WTC11 (cell line): ENCODE data around the gene ARAF. TPM values are rescaled to one million over a fixed set of nuclear protein-coding genes. Genes with fewer than 3 reads are reported as not detected.
A peak's percentile ranks its signal among the peaks of the same experiment; 100 is the strongest.

ENCODE experiments used
- ATAC-seq: fragments of 200-7000 bp; cut with Tn5 transposase; 2 replicates; pipeline ENCODE4 v1.10.0; 2021; ENCODE audit warnings: mild to moderate bottlenecking, moderate library complexity
- CTCF ChIA-PET: fragments of 300-600 bp; sonication (Branson Sonifier 250); formaldehyde crosslinking; loops from one replicate; lab custom pipeline; 2021; ENCODE audit warnings: antibody characterized with exemption; lab: Charles Lee
- POLR2A ChIA-PET: fragments of 350-600 bp; sonication (Branson Sonifier 250); formaldehyde crosslinking; loops from one replicate; lab custom pipeline; 2021; ENCODE audit warnings: antibody characterized with exemption; lab: Charles Lee
- DNase-seq: peaks from one replicate; pipeline ENCODE4 v3.0.0; 2021; ENCODE audit warnings: low spot score
- H3K27ac Mint-ChIP-seq: 2 replicates; pipeline ENCODE4 v1.8.0; 2021; ENCODE audit warnings: mixed read lengths
- H3K27me3 Mint-ChIP-seq: 2 replicates; pipeline ENCODE4 v1.8.0; 2021; ENCODE audit warnings: low read depth, mild to moderate bottlenecking, moderate library complexity, mixed read lengths
- H3K36me3 Mint-ChIP-seq: 2 replicates; pipeline ENCODE4 v1.8.0; 2021; ENCODE audit warnings: mixed read lengths
- H3K4me1 Mint-ChIP-seq: 2 replicates; pipeline ENCODE4 v1.8.0; 2022; ENCODE audit warnings: mixed read lengths
- H3K4me3 Mint-ChIP-seq: 2 replicates; pipeline ENCODE4 v1.8.0; 2021; ENCODE audit warnings: mild to moderate bottlenecking, moderate library complexity, mixed read lengths
- H3K9me3 Mint-ChIP-seq: 2 replicates; pipeline ENCODE4 v1.8.0; 2021; ENCODE audit warnings: mixed read lengths
- AR ChIP-seq: fragments of 250-450 bp; sonication (Bioruptor Pico); IDR thresholded peaks from 2 replicates; pipeline ENCODE4 v1.9.0; 2021; ENCODE audit warnings: mild to moderate bottlenecking
- ELF4 ChIP-seq: sonication (generic); formaldehyde crosslinking; IDR thresholded peaks from 2 replicates; pipeline ENCODE4 v1.8.1; 2022; ENCODE audit warnings: low read depth, mild to moderate bottlenecking, moderate library complexity, missing genetic modification reagents
- FOXP1 ChIP-seq: sonication (generic); formaldehyde crosslinking; IDR thresholded peaks from 2 replicates; pipeline ENCODE4 v1.8.0; 2022; ENCODE audit warnings: missing genetic modification reagents, mild to moderate bottlenecking, moderate library complexity, borderline replicate concordance
- JUN ChIP-seq: sonication (generic); formaldehyde crosslinking; IDR thresholded peaks from 2 replicates; pipeline ENCODE4 v1.8.0; 2023; ENCODE audit warnings: mild to moderate bottlenecking, missing genetic modification reagents
- NR2C2 ChIP-seq: sonication (generic); formaldehyde crosslinking; IDR thresholded peaks from 2 replicates; pipeline ENCODE4 v1.8.0; 2022; ENCODE audit warnings: mild to moderate bottlenecking, missing genetic modification reagents
- PRRX2 ChIP-seq: fragments of 250-450 bp; sonication (Bioruptor Pico); IDR thresholded peaks from 2 replicates; pipeline ENCODE4 v1.8.0; 2021; ENCODE audit warnings: mild to moderate bottlenecking
- RELA ChIP-seq: sonication (generic); formaldehyde crosslinking; IDR thresholded peaks from 2 replicates; pipeline ENCODE4 v1.8.1; 2022; ENCODE audit warnings: missing genetic modification reagents, mild to moderate bottlenecking, borderline replicate concordance
- SP1 ChIP-seq: sonication (generic); formaldehyde crosslinking; conservative IDR thresholded peaks from 2 replicates; pipeline ENCODE4 v1.8.1; 2022; ENCODE audit warnings: missing genetic modification reagents
- STAT6 ChIP-seq: sonication (generic); formaldehyde crosslinking; conservative IDR thresholded peaks from 2 replicates; pipeline ENCODE4 v1.8.1; 2023; ENCODE audit warnings: mild to moderate bottlenecking, low read depth, missing genetic modification reagents, moderate library complexity
- TP53 ChIP-seq: sonication (generic); formaldehyde crosslinking; IDR thresholded peaks from 2 replicates; pipeline ENCODE4 v1.8.1; 2023; ENCODE audit warnings: mild to moderate bottlenecking, missing genetic modification reagents
- ZNF425 ChIP-seq: fragments of 250-450 bp; sonication (Bioruptor Pico); conservative IDR thresholded peaks from 2 replicates; pipeline ENCODE4 v1.9.0; 2021; ENCODE audit warnings: mild to moderate bottlenecking
- ZNF532 ChIP-seq: fragments of 250-450 bp; sonication (Bioruptor Pico); IDR thresholded peaks from 2 replicates; pipeline ENCODE4 v1.9.0; 2021; ENCODE audit warnings: mild to moderate bottlenecking, borderline replicate concordance
- total RNA-seq: library from RNA; stranded (reverse); gene quantifications from 3 replicates; pipeline ENCODE4 v1.2.3, GENCODE V29; 2021
- TF ChIP-seq, protein P1 (sequence below): sonication (generic); formaldehyde crosslinking; IDR thresholded peaks from 2 replicates; pipeline ENCODE4 v1.8.1; 2022; ENCODE audit warnings: mild to moderate bottlenecking, missing genetic modification reagents, moderate library complexity, borderline replicate concordance
- TF ChIP-seq, protein P2 (sequence below): sonication (generic); formaldehyde crosslinking; IDR thresholded peaks from 2 replicates; pipeline ENCODE4 v1.8.0; 2022; ENCODE audit warnings: mild to moderate bottlenecking, missing genetic modification reagents

ARAF gene
- total RNA-seq, 1 experiment from 2014 or later = 55.1 TPM

- Mint-ChIP-seq H3K4me1 (peaks cover 25% of the 10 kb centered on the region), H3K27me3 (no peaks in the 10 kb centered on the region), H3K4me3 (no peak overlapping the region), H3K27ac (peak overlapping the region; percentile 23; the same call in 1 of the 2 replicates), H3K9me3 (no peaks in the 10 kb centered on the region), H3K36me3 (peaks cover 35% of the 10 kb centered on the region)
- TF ChIP-seq, protein P1, sequence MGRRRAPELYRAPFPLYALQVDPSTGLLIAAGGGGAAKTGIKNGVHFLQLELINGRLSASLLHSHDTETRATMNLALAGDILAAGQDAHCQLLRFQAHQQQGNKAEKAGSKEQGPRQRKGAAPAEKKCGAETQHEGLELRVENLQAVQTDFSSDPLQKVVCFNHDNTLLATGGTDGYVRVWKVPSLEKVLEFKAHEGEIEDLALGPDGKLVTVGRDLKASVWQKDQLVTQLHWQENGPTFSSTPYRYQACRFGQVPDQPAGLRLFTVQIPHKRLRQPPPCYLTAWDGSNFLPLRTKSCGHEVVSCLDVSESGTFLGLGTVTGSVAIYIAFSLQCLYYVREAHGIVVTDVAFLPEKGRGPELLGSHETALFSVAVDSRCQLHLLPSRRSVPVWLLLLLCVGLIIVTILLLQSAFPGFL (CRISPR knock-in tag) = no peak
- no peak for DNase-seq
- ATAC-seq = no peak
- ChIA-PET CTCF (no interaction called here), POLR2A (no interaction called here)
These were observed 10.9 kb downstream of the ARAF start for GRCh38 chrX:47571896-47572295.

- peaks cover 35% of the 10 kb centered on the region for H3K36me3 Mint-ChIP-seq
- no peaks in the 10 kb centered on the region for H3K27me3 Mint-ChIP-seq
- CTCF ChIA-PET = interaction anchor here (1.2 to 1.4 kb wide), 2 partner anchors 49 to 51 kb away, joined by 3 to 6 read pairs; no protein-coding TSS in a partner anchor
- ATAC-seq = no peak; the same call in 1 of the 2 replicates
- POLR2A ChIA-PET = interaction anchor here (1.1 kb wide), 1 partner anchor 36 kb away, joined by 3 read pairs; no protein-coding TSS in a partner anchor
- peak overlapping the region; percentile 98 for H3K27ac Mint-ChIP-seq
- DNase-seq = no peak
- H3K4me3 Mint-ChIP-seq = peak overlapping the region; percentile 69
- H3K9me3 Mint-ChIP-seq = no peaks in the 10 kb centered on the region
- TF ChIP-seq SP1 (CRISPR knock-in tag) (no peak), AR (CRISPR knock-in tag) (no peak), TP53 (CRISPR knock-in tag) (no peak), RELA (CRISPR knock-in tag) (no peak), JUN (CRISPR knock-in tag) (no peak), ZNF532 (CRISPR knock-in tag) (no peak), ZNF425 (CRISPR knock-in tag) (no peak), NR2C2 (CRISPR knock-in tag) (no peak), FOXP1 (CRISPR knock-in tag) (no peak), PRRX2 (CRISPR knock-in tag) (no peak), STAT6 (CRISPR knock-in tag) (no peak), ELF4 (no peak)
- TF ChIP-seq, protein P2, sequence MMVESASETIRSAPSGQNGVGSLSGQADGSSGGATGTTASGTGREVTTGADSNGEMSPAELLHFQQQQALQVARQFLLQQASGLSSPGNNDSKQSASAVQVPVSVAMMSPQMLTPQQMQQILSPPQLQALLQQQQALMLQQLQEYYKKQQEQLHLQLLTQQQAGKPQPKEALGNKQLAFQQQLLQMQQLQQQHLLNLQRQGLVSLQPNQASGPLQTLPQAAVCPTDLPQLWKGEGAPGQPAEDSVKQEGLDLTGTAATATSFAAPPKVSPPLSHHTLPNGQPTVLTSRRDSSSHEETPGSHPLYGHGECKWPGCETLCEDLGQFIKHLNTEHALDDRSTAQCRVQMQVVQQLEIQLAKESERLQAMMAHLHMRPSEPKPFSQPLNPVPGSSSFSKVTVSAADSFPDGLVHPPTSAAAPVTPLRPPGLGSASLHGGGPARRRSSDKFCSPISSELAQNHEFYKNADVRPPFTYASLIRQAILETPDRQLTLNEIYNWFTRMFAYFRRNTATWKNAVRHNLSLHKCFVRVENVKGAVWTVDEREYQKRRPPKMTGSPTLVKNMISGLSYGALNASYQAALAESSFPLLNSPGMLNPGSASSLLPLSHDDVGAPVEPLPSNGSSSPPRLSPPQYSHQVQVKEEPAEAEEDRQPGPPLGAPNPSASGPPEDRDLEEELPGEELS (CRISPR knock-in tag) = no peak
- peaks cover 26% of the 10 kb centered on the region for H3K4me1 Mint-ChIP-seq
These were observed 11.9 kb downstream of the ARAF start for GRCh38 chrX:47572773-47573340.
